H1 (cell line): ENCODE measurements around the gene CDC42BPB.

Experiments used
- CEBPB ChIP-seq: IDR thresholded peaks from 2 replicates; pipeline ENCODE4 v1.6.1; 2012; ENCODE audit warnings: low read depth, low read length
- CTCF ChIP-seq, 3 experiments: IDR thresholded peaks; 1 replicate in 2 of 3; 2 replicates in 1 of 3; pipeline versions ENCODE4 v1.5.1 to v1.6.1; 2011; ENCODE audit warnings: low read length in 3 of 3, mild to moderate bottlenecking in 3 of 3, inconsistent platforms in 2 of 3, low read depth in 1 of 3, moderate library complexity in 1 of 3; ENCODE audit not compliant: insufficient read depth in 1 of 3; ENCODE audit errors: control extremely low read depth in 1 of 3
- E2F6 ChIP-seq: IDR thresholded peaks from 2 replicates; pipeline ENCODE4 v1.6.1; 2012; ENCODE audit warnings: inconsistent platforms
- GABPA ChIP-seq: IDR thresholded peaks from 2 replicates; pipeline ENCODE4 v1.6.1; 2011; ENCODE audit warnings: mild to moderate bottlenecking, low read length, moderate library complexity, borderline replicate concordance; ENCODE audit not compliant: insufficient read depth
- HDAC6 ChIP-seq: IDR thresholded peaks from one replicate; pipeline ENCODE4 v1.7.1; 2012; ENCODE audit warnings: low read depth, mild to moderate bottlenecking, inconsistent platforms, low read length, moderate library complexity
- JUN ChIP-seq: IDR thresholded peaks from 2 replicates; pipeline ENCODE4 v1.6.1; 2011; ENCODE audit warnings: low read depth, mild to moderate bottlenecking, improper control_type of control experiment, low read length
- KDM1A ChIP-seq: fragments of 200-600, 300-600 bp; sonication (generic); IDR thresholded peaks from 2 replicates; pipeline ENCODE4 v1.7.1; 2016; ENCODE audit warnings: mild to moderate bottlenecking, low read length, borderline replicate concordance
- NRF1 ChIP-seq: IDR thresholded peaks from 2 replicates; pipeline ENCODE4 v1.6.1; 2011; ENCODE audit warnings: mild to moderate bottlenecking, low read depth, low read length, improper control_type of control experiment
- POLR2AphosphoS5 ChIP-seq: IDR thresholded peaks from 2 replicates; pipeline ENCODE4 v1.6.1; 2011; ENCODE audit warnings: low read depth, low read length
- TBP ChIP-seq: IDR thresholded peaks from 2 replicates; pipeline ENCODE4 v1.6.1; 2011; ENCODE audit warnings: low read depth, low read length, improper control_type of control experiment
- YY1 ChIP-seq: IDR thresholded peaks from 2 replicates; pipeline ENCODE4 v1.6.1; 2011; ENCODE audit warnings: low read depth, mild to moderate bottlenecking, low read length
- TF ChIP-seq, protein P1 (sequence below): IDR thresholded peaks from 2 replicates; pipeline ENCODE4 v1.6.1; 2012; ENCODE audit warnings: inconsistent platforms
- TF ChIP-seq, protein P2 (sequence below): IDR thresholded peaks from 2 replicates; pipeline ENCODE4 v1.6.1; 2011; ENCODE audit warnings: low read depth, mild to moderate bottlenecking, low read length; ENCODE audit not compliant: insufficient read depth

DNA sequence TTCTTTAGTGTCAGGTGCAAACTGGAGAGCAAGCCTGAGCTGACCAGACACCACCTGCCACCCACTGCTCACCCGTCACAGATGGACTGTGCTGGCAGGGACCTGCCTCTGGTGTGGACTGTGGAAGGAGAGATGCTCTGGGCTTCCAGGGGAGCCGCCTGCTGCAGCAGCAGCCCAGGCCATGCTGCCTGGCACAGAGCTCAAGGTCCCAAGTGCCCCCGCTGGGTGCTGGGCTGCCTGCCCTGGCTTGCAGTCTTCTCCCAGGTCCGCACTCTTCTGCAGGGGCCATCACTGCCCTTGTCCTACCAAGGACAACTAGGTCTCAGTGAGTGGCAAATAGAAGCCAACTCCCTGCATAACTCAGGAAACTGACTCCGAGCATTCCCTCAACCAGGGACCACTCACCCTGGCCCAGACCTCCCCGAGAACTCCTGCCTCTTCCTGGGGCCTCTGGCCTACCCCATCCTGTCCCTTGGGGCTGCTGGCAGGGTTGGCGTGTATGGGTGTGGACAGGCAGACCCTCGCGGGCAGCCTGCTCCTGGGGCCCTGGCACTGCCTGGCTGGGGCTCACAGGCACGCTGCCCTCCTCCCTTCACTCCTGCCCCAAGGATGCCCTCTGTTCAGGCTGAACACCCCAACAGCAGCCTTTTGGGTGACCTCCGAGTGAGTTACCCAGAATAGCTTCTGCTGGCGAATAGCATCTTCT is 125.6 kb downstream of the CDC42BPB start:
- TF ChIP-seq, protein P1, sequence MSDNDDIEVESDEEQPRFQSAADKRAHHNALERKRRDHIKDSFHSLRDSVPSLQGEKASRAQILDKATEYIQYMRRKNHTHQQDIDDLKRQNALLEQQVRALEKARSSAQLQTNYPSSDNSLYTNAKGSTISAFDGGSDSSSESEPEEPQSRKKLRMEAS = no peak
- no peak for TF ChIP-seq CTCF (IDR thresholded peaks at IDR 0.05; ENCODE audit: control extremely low read depth in 1 of 3, insufficient read depth in 1 of 3, low read depth in 1 of 3, low read length in 3 of 3)
- TF ChIP-seq JUN = no peak
- TF ChIP-seq, protein P2, sequence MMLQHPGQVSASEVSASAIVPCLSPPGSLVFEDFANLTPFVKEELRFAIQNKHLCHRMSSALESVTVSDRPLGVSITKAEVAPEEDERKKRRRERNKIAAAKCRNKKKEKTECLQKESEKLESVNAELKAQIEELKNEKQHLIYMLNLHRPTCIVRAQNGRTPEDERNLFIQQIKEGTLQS = no peak
- no peak for TF ChIP-seq HDAC6
- TF ChIP-seq YY1 = no peak
- no peak for TF ChIP-seq TBP
- TF ChIP-seq KDM1A = no peak
- 0 out of 2 replicates have a peak, but pooled peaks have one; percentile 24 for TF ChIP-seq POLR2AphosphoS5
- TF ChIP-seq NRF1 = no peak
- TF ChIP-seq E2F6 = no peak
- TF ChIP-seq GABPA = no peak
- no peak for TF ChIP-seq CEBPB
